OCI-LY7 (cell line): ENCODE measurements around the gene ZFYVE26. TPM values are rescaled to one million over a fixed set of nuclear protein-coding genes. Genes with fewer than 3 reads are reported as not detected.
"Not testable (repeated sequence)": the region's sequence is repeated elsewhere in the genome, so short reads cannot be mapped to it uniquely, and the experiment has no call there.

Experiments used
- BruUV-seq: library from RNA; stranded (reverse); fragments of 400-500 nt; replicated peaks from 2 replicates; lab custom pipeline; 2021; lab: Mats Ljungman, UMichigan
- CTCF ChIA-PET: fragments of 300-600 bp; sonication (Branson Sonifier 250); formaldehyde crosslinking; loops from one replicate; lab custom pipeline; 2022; ENCODE audit warnings: antibody characterized with exemption; ENCODE audit not compliant: unreplicated experiment; lab: Charles Lee
- POLR2A ChIA-PET: fragments of 300-600 bp; sonication (Branson Sonifier 250); formaldehyde crosslinking; loops from one replicate; lab custom pipeline; 2022; ENCODE audit warnings: antibody characterized with exemption; lab: Charles Lee
- DNase-seq: peaks from one replicate; pipeline ENCODE4 v3.0.0-alpha.2; 2015; ENCODE audit warnings: low spot score
- H2AFZ ChIP-seq: fragments of 200-600 bp; sonication (generic), shearing (Covaris generic); 2 replicates; pipeline ENCODE4 v1.6.1; 2014; ENCODE audit warnings: mild to moderate bottlenecking, antibody characterized with exemption, low read length, moderate library complexity
- H3K27ac ChIP-seq: fragments of 200-600 bp; sonication (generic); 2 replicates; pipeline ENCODE4 v1.5.1; 2014; ENCODE audit warnings: mixed run types, low read depth, mild to moderate bottlenecking, moderate library complexity, low read length, inconsistent platforms; ENCODE audit not compliant: poor library complexity, severe bottlenecking
- H3K36me3 ChIP-seq: fragments of 200-600 bp; sonication (generic); 2 replicates; pipeline ENCODE4 v1.6.1; 2014; ENCODE audit warnings: mild to moderate bottlenecking, antibody characterized with exemption, low read length, moderate library complexity, mixed read lengths; ENCODE audit not compliant: insufficient read depth
- H3K4me1 ChIP-seq: fragments of 200-600 bp; sonication (generic); 2 replicates; pipeline ENCODE4 v1.5.1; 2014; ENCODE audit warnings: mild to moderate bottlenecking, low read length; ENCODE audit not compliant: insufficient read depth, poor library complexity, severe bottlenecking
- H3K4me2 ChIP-seq: fragments of 200-600 bp; sonication (generic); 2 replicates; pipeline ENCODE4 v1.6.1; 2014; ENCODE audit warnings: mild to moderate bottlenecking, low read length
- H3K4me3 ChIP-seq: fragments of 200-600 bp; sonication (generic); 2 replicates; pipeline ENCODE4 v1.5.1; 2014; ENCODE audit warnings: mild to moderate bottlenecking, low read depth, low read length; ENCODE audit not compliant: poor library complexity, severe bottlenecking
- H3K79me2 ChIP-seq: fragments of 200-600 bp; sonication (generic); 2 replicates; pipeline ENCODE4 v1.6.1; 2016; ENCODE audit warnings: low read depth, mild to moderate bottlenecking, low read length, moderate library complexity, mixed read lengths; ENCODE audit not compliant: insufficient read depth
- H3K9me2 ChIP-seq: fragments of 200-600 bp; sonication (generic); 2 replicates; pipeline ENCODE4 v1.6.1; 2016; ENCODE audit warnings: mild to moderate bottlenecking, low read length, mixed read lengths; ENCODE audit not compliant: insufficient read depth
- H3K9me3 ChIP-seq: fragments of 200-600 bp; sonication (generic); 2 replicates; pipeline ENCODE4 v1.6.1; 2014; ENCODE audit warnings: mild to moderate bottlenecking, mixed run types, low read length, mixed read lengths
- H4K20me1 ChIP-seq: fragments of 200-600 bp; sonication (generic); 2 replicates; pipeline ENCODE4 v1.6.1; 2014; ENCODE audit warnings: mild to moderate bottlenecking, antibody characterized with exemption, low read length, moderate library complexity, mixed read lengths; ENCODE audit not compliant: insufficient read depth
- CTCF ChIP-seq: fragments of 200-600 bp; sonication (generic); conservative IDR thresholded peaks from 2 replicates; pipeline ENCODE4 v1.5.1; 2014; ENCODE audit warnings: mild to moderate bottlenecking, antibody characterized with exemption, low read length, moderate library complexity, mixed read lengths
- EZH2phosphoT487 ChIP-seq: fragments of 200-600 bp; sonication (generic); IDR thresholded peaks from 2 replicates; pipeline ENCODE4 v1.6.1; 2018; ENCODE audit warnings: low read depth, borderline replicate concordance, mild to moderate bottlenecking, mixed run types, antibody characterized with exemption, low read length, moderate library complexity, mixed read lengths
- intact Hi-C: fragments of 100-400 bp; cut with micrococcal nuclease; formaldehyde crosslinking; loops from one replicate; pipeline ENCODE4 v1.10.0; 2022; ENCODE audit not compliant: unreplicated experiment
- total RNA-seq, 2 experiments: library from RNA; depleted of rRNA in 1 of 2; stranded (reverse); fragments of >200 nt in 1 of 2; shearing (Covaris generic) in 1 of 2; gene quantifications; 2 replicates each; pipeline ENCODE4 v1.2.3, GENCODE V29; 2014 to 2022

ZFYVE26 gene
- total RNA-seq, 2 experiments from 2014 or later = 12.0 to 22.8 TPM

DNA sequence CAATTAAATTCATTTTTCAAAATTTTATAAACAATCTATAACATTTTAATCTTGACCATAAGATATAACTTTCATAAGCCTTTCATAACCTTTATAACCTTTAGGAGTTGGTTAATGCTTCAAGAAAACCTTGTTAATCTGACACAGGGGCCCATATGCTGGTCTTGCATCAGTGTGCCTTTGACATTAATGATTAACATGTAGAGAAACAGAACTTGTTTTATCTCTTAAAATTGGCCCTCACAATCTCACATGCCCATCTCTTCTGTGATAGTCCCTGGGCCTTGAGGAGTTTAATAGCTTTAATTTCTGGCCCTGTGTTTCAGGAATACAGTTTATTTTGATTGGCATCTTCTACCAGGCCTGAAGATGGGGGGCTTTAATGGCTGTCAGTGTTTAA lies 107.0 kb downstream of the ZFYVE26 start:
- peaks cover 29% of the 10 kb centered on the region; the same call in 1 of the 2 replicates for H3K9me3 ChIP-seq
- H3K9me2 ChIP-seq, H3K79me2 ChIP-seq, CTCF ChIA-PET, H3K27ac ChIP-seq, BruUV-seq, H2AFZ ChIP-seq, H3K4me1 ChIP-seq, H3K36me3 ChIP-seq, H4K20me1 ChIP-seq, POLR2A ChIA-PET, DNase-seq, H3K4me2 ChIP-seq, H3K4me3 ChIP-seq: not testable (repeated sequence)
- intact Hi-C loops = loop anchor here (10.0 kb wide), 2 partner anchors 185 to 545 kb away; no protein-coding TSS in a partner anchor

DNA sequence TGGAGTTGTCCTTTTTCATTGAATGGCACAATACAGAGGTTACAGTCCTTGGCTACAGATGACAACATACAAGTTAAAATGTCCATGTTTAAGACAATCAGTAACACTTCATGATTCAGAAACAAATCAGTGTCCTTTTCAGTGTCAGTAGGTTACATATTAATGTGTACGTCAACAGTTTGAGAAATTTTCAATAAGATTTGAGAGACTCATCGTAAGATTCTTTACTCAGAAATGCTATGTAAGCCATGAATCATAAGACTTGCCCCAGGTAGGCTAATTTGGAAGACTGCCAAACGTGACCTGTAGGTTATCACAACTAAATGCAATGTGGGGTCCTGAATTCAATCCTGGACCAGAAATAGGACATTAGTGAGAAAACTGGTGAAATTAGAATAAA lies 111.2 kb downstream of the ZFYVE26 start:
- Histone ChIP-seq H3K9me3 (peaks cover 19% of the 10 kb centered on the region; the same call in 1 of the 2 replicates), H3K27ac (no peak overlapping the region), H3K79me2 (no peaks in the 10 kb centered on the region), H3K4me3 (no peak overlapping the region), H2AFZ (no peak overlapping the region), H4K20me1 (no peaks in the 10 kb centered on the region), H3K36me3 (no peaks in the 10 kb centered on the region), H3K4me1 (no peaks in the 10 kb centered on the region), H3K9me2 (no peaks in the 10 kb centered on the region), H3K4me2 (no peak overlapping the region)
- POLR2A ChIA-PET = interaction anchor here (1.1 kb wide), 1 partner anchor 16 kb away, joined by 6 read pairs; no protein-coding TSS in a partner anchor
- no TSS peak for BruUV-seq
- intact Hi-C loops = loop anchor here (2.0 to 10.0 kb wide), 3 partner anchors 86 to 540 kb away; partner anchors contain the start of gene ARG2
- CTCF ChIA-PET = interaction anchor here (0.7 to 1.5 kb wide), 6 partner anchors 8 to 179 kb away, joined by 3 to 14 read pairs (median 4); partner anchors contain the start of genes ARG2 and PIGH
- no peak for TF ChIP-seq CTCF
- TF ChIP-seq EZH2phosphoT487 = no peak
- no peak for DNase-seq

DNA sequence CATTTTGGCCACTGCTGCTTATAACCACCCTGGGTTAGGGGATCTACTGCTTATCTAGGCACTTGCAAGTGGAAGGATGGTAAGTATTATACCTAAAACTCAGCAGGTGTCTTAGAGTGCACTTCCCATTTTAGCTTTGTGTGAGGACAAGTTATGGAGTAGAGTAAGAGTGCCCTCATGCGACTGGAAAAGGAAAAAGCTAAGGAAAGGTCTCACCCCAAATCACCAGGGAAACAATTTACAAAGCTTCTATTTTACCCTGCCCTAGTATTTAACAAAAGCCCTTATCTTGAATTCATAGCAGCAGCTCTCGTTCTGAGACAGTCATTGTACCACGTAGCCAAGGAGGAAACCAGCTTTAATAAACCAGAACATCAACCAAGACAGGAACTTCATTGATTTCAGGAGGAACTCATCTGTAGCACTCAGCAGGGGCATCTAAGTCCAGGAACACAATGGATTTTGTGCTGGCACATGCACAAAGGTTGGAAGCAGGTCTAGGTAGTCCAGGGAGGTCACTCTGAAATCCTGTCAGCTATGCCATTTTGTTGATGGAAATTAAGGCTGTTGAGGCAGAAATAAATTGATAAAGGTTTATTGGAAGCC lies 111.8 kb downstream of the ZFYVE26 start:
- H3K9me3 ChIP-seq = peaks cover 12% of the 10 kb centered on the region; the same call in 1 of the 2 replicates
- DNase-seq = peak; percentile 79
- no peaks in the 10 kb centered on the region for H3K4me1 ChIP-seq
- TF ChIP-seq CTCF (peak; percentile 87), EZH2phosphoT487 (no peak)
- H3K4me2 ChIP-seq = no peak overlapping the region
- H3K79me2 ChIP-seq = no peaks in the 10 kb centered on the region
- BruUV-seq = no TSS peak
- H3K27ac ChIP-seq = no peak overlapping the region
- intact Hi-C loops = loop anchor here (1.0 to 10.0 kb wide), 5 partner anchors 86 to 540 kb away; partner anchors contain the start of gene ARG2
- no peaks in the 10 kb centered on the region for H4K20me1 ChIP-seq
- H3K9me2 ChIP-seq = no peaks in the 10 kb centered on the region
- no peak overlapping the region for H3K4me3 ChIP-seq
- peak overlapping the region; percentile 1; the same call in 1 of the 2 replicates for H2AFZ ChIP-seq
- H3K36me3 ChIP-seq = no peaks in the 10 kb centered on the region
- ChIA-PET POLR2A (interaction anchor here (0.6 to 1.8 kb wide), 12 partner anchors 8 to 132 kb away, joined by 3 to 11 read pairs (median 5); partner anchors contain the start of genes ARG2, PIGH and RDH11), CTCF (interaction anchor here (0.7 to 1.5 kb wide), 11 partner anchors 9 to 284 kb away, joined by 3 to 14 read pairs (median 4); partner anchors contain the start of genes ARG2 and PIGH)
